ENCODE data around the gene ZNF367.

Gene ZNF367

DNA sequence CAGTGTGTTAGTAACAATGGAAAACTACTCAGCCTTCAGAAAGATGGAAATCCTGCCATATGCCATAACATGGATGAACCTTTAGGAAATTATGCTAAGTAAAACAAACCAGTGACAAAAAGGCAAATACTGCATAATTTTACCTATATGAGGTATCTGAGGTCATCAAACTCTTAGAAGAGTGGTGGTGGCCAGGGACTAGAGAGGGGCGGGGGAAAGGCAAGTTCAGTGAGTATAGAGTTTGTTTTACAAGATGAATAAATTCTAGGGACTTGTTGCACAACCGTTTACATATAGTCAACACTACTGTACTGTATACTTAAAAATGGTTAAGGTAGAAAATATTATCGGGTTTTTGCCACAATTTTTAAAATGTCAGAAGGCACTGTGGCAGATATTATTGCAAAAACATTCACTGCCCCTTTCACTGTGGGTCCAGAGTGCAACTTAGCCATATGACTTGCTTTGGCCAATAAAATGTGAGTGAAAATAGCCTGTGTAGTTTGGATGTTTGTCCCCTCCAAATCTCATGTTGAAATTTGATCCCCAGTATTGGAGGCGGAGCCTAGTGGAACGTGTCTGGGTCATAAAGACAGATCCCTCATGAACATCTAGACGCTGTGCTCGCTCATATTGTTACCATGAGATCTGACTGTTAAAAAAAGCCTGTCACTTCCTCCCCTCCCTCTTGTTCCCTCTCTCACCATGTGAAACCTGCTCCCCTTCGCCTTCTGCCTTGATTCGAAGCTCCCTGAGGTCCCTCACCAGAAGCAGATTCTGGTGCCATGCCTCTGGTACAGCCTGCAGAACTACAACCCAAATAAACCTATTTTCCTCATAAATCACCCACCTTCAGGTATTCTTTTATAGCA lies 9.5 kb downstream of the ZNF367 start:
- H3K27ac ChIP-seq: no peak overlapping the region
- DNase-seq (ENCODE audit: low read depth, low spot score): no peak

DNA sequence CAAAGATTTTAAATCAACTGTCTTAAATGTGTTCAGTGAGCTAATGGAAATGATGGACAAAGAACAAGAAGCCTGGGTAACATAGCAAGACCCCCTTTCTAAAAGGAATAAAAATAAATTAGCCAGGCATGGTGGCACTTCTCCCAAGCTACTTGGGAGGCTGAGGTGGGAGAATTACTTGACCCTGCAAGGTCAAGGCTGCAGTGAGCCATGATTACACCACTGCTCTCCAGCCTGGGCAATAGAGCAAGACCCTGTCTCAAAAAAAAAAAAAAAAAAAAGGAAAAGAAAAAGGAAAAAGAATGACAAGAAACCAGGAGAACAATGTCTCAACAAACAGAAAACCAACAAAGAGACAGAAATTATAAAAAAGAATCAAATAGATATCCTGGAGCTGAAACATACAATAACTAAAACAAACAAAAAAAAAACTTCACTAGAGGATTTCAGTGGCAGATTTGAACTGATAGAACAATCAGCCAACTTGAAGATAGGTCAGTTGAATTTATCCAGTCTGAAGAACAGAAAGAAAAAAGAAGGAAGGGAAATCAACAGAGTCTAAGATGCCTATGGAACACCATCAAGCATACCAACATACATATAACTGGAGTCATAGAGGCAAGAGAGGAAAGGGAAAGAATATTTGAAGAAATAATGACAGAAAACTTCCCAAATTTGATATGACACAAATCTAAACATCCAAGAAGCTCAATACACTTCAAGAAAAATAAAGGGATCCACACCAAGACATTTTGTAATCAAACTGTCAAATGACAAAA lies 17.8 kb downstream of the ZNF367 start:
- DNase-seq (ENCODE audit: low read depth, low spot score): no peak
- no peak overlapping the region for H3K27ac ChIP-seq

- no peak overlapping the region for H3K27ac ChIP-seq
- no peak for DNase-seq (ENCODE audit: low read depth, low spot score)
Measured at GRCh38 chr9:96399325-96399633, 18.9 kb downstream of the ZNF367 start.

DNA sequence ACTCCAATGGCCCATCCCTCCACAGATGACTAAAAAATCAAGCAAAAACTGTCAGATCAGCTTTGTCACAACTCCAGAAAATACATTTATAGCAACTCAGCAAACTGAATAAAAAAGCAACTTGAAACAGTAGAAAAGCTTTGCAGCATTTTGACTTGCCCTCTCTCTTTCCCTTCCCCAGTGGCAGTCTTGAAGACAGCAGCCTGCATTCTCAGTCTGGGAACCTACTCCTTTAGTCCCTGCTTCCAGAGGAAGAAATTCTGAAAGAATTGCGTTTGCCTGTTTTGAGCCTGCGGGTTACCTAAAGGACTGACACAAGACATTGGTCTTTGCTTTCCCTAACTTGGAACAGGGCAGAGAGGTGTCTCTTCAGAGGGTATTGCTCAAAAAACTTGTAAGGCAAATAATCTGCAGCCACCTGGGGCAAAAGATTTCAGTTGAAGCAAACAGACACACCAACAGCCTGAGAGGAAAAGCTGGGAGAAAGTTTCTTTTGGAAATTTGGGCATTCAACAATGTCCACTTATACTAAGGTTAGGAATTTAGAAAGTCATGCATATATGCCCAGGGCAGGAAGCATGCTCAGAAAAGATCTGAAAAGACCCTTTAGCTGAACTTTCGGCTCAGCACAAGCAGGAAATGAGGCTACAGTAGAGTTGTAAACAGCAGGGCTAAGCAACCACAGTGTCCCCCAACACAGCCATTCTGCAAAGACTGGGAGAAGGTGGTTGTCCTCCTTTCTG lies 19.4 kb downstream of the ZNF367 start:
- no peak for DNase-seq (ENCODE audit: low read depth, low spot score)
- no peak overlapping the region for H3K27ac ChIP-seq

DNA sequence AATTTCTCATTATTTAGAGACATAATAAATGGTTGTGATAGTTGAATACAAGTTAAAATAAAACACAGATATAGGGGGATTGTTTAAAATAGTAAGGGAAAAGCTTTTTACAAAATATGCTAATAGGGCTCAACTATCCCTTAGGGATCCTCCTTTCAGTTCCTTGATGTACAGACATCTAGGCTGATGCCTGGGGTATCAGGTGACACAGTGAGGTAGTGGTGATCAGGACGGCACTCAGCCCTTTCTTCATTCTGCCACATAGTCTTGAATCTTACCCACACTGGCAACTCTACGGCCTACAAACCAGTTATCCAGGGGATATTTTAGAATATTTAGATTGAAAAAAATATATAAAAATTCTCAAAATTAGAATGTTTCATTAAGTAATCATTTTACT lies 22.2 kb downstream of the ZNF367 start:
- no peak for DNase-seq (ENCODE audit: low read depth, low spot score)
- H3K27ac ChIP-seq: no peak overlapping the region

GRCh38 chr9:96394832-96395496 lies 23.2 kb downstream of the ZNF367 start:
- no peak for DNase-seq (ENCODE audit: low read depth, low spot score)
- no peak overlapping the region for H3K27ac ChIP-seq

DNA sequence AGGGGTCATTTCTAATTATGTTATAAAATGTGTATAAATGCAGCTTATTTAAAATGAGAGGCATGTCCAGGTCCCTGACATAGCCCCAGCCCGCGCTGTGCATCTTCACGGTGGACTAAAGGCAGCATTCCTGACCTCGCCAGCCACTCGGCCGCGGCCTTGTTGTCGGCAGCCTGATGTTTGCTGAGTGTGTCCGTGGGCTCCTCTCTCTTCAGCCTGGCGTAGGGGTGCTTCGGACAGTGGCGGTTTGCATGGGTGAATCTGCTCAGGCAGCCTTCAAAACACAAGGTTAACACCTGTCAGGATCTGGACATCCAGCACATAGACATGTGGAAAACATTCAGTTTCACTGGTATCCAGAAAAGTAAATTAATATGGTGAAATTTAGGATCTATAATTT lies 25.9 kb downstream of the ZNF367 start:
- H3K27ac ChIP-seq: no peak overlapping the region
- DNase-seq (ENCODE audit: low read depth, low spot score): no peak

DNA sequence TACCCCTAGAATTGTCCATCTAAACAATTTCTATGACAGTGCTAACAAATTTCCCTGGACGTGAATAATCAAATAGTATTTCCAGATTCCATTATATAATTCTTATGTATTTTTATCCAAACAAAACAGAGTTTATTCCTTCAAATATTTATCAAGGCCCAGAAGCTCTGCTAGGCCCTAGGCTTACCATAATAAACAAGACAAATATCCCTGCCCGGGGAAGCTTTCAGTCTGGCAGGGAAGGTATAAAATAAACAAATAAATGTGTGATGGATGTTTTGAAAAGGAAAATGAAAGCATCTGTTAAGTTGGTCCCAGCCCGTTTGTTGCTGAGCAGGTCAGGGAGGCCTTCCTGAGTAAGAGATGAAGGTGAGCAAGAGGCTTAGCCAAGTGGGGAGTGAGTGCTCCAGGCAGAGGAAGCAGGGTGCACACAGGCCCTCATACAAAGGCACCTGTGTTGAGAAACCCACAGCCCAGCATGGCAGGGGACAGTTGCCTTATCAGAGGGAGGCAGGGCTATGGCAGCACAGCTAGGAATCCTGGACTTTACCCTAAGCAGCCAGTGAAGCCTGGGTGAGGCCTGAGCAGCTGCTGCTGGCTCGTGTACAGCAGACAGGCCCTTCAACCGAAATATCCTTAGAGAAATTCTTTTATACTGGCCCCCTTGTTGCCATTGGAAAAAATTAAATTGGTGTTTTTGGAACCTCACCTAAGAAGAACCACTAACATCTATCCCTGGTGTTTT lies 27.0 kb downstream of the ZNF367 start:
- no peak for DNase-seq (ENCODE audit: low read depth, low spot score)
- no peak overlapping the region for H3K27ac ChIP-seq

DNA sequence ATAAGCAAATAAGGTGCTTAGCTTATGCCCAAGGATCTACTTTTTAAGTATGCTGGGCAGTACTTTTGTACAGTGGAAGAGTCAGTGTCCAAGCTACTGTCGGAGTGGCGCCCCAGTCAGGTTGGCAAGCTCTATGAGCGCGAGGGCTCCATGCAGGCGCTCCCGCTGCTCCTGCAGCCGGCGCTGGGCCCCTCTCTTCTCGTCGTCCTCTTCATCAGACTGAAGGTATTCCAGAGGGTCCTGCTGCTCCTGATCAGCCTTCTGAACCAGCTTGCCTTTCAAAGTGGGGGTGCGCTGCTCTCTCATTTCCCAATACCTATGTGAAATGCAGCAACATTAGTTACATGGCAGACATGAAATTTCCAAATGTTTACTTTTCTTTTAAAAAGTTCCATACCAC lies 30.0 kb downstream of the ZNF367 start:
- DNase-seq (ENCODE audit: low read depth, low spot score): no peak
- no peak overlapping the region for H3K27ac ChIP-seq

DNA sequence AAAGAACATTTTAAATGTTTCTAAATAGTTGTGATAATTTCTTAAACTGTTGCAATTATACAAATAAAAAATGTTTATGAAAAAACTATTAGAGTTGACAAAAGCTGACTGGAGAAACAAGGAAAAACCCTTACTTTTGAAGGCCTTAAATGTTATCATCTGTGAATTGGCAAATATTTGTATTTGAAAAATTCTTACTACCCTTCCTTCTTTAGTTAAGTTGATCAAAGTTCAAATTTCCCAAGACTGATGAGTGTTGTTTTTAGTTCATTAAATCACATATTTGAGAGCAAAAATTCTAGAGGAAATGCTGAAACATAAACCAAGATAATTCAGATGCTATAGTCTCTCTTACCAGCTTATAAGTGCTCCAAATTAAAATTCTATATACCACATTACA lies 32.0 kb downstream of the ZNF367 start:
- DNase-seq (ENCODE audit: low read depth, low spot score): no peak
- H3K27ac ChIP-seq: no peak overlapping the region

DNA sequence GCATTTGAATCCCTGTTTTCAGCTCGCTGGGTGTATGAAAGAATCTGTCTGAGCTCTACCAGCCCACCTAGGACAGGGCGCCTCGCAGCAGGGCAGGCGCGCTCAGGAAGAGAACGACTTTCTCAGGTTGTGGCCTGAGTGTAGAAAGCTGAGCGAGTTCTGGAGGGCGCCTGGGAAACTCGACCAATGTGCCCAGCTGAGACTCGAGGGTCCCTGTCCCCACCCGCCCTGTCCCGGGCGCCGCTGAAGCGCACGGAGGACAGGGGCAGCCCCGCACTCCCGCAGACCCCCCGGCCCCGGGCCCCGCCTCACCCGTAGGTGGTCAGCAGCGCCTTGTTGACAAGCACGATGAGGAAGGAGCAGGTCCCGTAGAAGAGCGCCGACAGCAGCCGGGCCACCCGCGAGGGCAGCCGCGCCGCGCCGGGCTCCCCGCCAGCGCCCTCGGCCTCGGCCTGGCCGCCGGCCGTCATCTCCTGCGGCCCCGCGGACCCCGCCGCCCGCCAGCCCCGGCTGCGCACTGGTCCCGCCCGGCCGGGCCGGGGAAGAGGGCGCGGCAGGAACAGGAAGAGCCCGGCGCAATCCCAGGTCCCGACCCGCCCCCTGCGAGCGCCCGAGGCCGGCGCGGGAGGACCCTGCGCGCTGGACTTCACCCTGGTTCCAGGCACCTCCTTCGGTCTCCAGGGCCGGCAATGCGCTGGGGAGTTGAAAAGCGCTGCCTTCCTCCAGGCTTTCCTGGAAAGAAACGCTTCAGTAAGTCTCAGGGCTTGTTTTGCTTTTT lies 34.8 kb downstream of the ZNF367 start, which contains the start of gene SLC35D2:
SLC35D2 (minus strand) TSS at position 547 of the 778 bp plus-strand sequence; CDS start at position 470, 77 bp downstream.
- no peak for DNase-seq (ENCODE audit: low read depth, low spot score)
- H3K27ac ChIP-seq: peak within 1 kb of the TSS; percentile 61

GRCh38 chr9:96382839-96383164 lies 35.4 kb downstream of the ZNF367 start:
- H3K27ac ChIP-seq: peak overlapping the region; percentile 61
- DNase-seq (ENCODE audit: low read depth, low spot score): no peak

GRCh38 chr9:96382175-96382574 lies 36.0 kb downstream of the ZNF367 start:
- DNase-seq (ENCODE audit: low read depth, low spot score): no peak
- H3K27ac ChIP-seq: peak overlapping the region; percentile 61

- H3K27ac ChIP-seq: no peak overlapping the region
- no peak for DNase-seq (ENCODE audit: low read depth, low spot score)
Measured at GRCh38 chr9:96381696-96382095, 36.5 kb downstream of the ZNF367 start.

DNA sequence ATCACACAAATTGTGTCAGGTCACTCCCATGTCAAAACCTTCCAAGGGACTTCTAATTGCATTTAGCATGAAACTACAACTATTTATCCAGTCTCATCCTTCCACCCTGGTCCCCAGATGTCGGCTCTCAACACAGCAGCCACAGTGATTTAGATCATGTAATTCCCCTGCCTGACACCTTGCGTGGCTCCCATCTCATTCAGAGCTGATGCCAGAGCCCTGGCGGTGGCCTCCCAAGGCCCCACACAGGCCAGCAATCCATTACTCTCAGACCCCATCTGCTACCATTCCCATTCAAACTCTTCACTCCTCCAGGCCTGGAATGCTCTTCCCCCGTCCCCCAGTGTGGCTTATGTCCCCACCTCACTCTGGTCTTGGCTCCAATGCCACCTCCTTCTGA lies 37.0 kb downstream of the ZNF367 start:
- no peak for DNase-seq (ENCODE audit: low read depth, low spot score)
- H3K27ac ChIP-seq: no peak overlapping the region

DNA sequence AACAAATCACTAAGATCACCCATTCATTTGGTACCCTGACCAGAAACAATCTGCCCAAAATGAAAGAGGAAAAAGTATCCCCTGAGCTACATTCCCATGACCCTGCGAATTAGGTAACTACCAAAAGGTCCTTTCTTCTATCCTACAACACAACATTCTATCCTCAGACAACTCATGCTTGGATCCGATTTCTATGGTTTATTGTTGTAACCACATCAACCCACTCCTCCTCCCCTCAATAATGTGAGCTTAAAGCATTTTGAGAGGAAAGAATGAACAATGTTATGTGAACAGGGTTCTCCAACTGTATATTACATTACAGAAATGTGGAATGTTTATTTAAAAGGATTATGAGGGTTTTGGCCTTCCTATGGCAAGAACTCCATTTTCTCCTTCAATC lies 38.7 kb downstream of the ZNF367 start:
- no peak overlapping the region for H3K27ac ChIP-seq
- no peak for DNase-seq (ENCODE audit: low read depth, low spot score)

DNA sequence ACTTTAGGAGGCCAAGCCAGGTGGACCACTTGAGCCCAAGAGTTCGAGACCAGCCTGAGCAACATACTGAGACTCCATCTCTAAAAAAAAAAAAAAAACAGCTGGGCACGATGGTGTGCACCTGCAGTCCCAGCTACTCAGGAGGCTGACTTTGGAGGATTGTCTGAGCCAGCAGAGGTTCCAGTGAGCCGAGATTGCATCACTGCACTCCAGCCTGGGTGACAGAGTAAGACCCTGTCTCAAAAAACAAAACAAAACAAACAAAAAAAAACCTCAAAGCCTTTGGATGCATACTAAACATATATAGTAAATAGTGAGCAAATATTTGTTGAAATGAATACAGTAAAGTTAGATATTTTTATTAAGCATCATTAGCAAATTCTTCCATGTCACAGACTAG lies 40.0 kb downstream of the ZNF367 start:
- no peak overlapping the region for H3K27ac ChIP-seq
- DNase-seq (ENCODE audit: low read depth, low spot score): no peak

GRCh38 chr9:96376891-96377874 lies 41.0 kb downstream of the ZNF367 start:
- H3K27ac ChIP-seq: no peak overlapping the region

More at GRCh38 chr9:96376891-96377874, 41.0 kb downstream of the ZNF367 start:
- DNase-seq (ENCODE audit: low read depth, low spot score): no peak
